ENCODE measurements around the gene KIRREL3.

DNA sequence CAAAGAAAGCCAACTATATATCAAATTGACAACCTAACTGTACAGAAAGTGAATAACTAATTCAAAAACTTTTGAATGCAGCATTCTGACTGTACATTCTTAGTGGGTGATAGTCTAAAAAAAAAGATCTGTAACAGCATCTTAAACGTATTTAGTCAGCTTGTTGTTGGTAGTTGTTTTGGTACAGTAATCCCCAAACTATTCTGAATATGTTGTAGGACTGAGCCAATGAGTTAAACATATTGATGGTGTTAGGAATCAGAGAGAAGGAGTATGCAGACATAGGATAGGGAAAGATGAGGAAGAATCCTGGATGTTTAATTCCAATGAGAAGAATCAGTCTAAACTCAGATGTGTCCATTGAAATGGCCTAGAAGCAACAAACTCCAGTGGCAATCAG lies 41.9 kb upstream of the KIRREL3 start:
- TF ChIP-seq YY1 (IDR thresholded peaks at IDR 0.05; ENCODE audit: insufficient read depth, insufficient read length) (no peak), SUZ12 (IDR thresholded peaks at IDR 0.05; ENCODE audit: extremely low read depth, insufficient read depth, insufficient read length) (no peak)

Measured in NT2/D1 (cell line).